PC-9 (cell line): ENCODE measurements around the gene ZWINT. TPM values are rescaled to one million over a fixed set of nuclear protein-coding genes. Genes with fewer than 3 reads are reported as not detected.

Experiments used
- BruUV-seq: library from RNA; stranded (reverse); fragments of 400-500 nt; replicated peaks from 2 replicates; lab custom pipeline; 2021; lab: Mats Ljungman, UMichigan
- CTCF ChIA-PET: fragments of 300-600 bp; sonication (Branson Sonifier 250); formaldehyde crosslinking; loops from one replicate; lab custom pipeline; 2022; ENCODE audit warnings: antibody characterized with exemption; lab: Charles Lee
- POLR2A ChIA-PET: fragments of 300-600 bp; sonication (Branson Sonifier 250); formaldehyde crosslinking; loops from one replicate; lab custom pipeline; 2022; ENCODE audit warnings: antibody characterized with exemption; ENCODE audit not compliant: unreplicated experiment; lab: Charles Lee
- DNase-seq, 2 experiments: peaks; one replicate each; pipeline versions ENCODE4 v3.0.0 to v3.0.0-alpha.2; 2015 to 2022; ENCODE audit warnings: mixed read lengths in 1 of 2
- H2AFZ ChIP-seq: fragments of 200-600 bp; sonication (generic); 2 replicates; pipeline ENCODE4 v1.8.1; 2017; ENCODE audit warnings: antibody characterized with exemption
- H3F3A ChIP-seq: fragments of 200-600 bp; sonication (generic); 2 replicates; pipeline ENCODE4 v1.8.1; 2017; ENCODE audit warnings: antibody characterized with exemption, mild to moderate bottlenecking, low read depth; ENCODE audit not compliant: insufficient read depth
- H3K27ac ChIP-seq: fragments of 200-600 bp; sonication (generic); 2 replicates; pipeline ENCODE4 v1.6.1; 2016; ENCODE audit warnings: mixed run types
- H3K27me3 ChIP-seq: fragments of 200-600 bp; sonication (generic); 2 replicates; pipeline ENCODE4 v1.6.1; 2016; ENCODE audit warnings: low read depth, mixed run types; ENCODE audit not compliant: insufficient read depth
- H3K36me3 ChIP-seq: fragments of 200-600 bp; sonication (generic); 2 replicates; pipeline ENCODE4 v1.6.1; 2016; ENCODE audit warnings: low read depth, mixed run types
- H3K4me1 ChIP-seq: fragments of 200-600 bp; sonication (generic); replicated peaks from 2 replicates; pipeline ENCODE4 v1.6.1; 2016; ENCODE audit warnings: mixed run types; ENCODE audit not compliant: insufficient read depth
- H3K4me2 ChIP-seq: fragments of 200-600 bp; sonication (generic); 2 replicates; pipeline ENCODE4 v1.6.1; 2017; ENCODE audit warnings: mixed run types
- H3K4me3 ChIP-seq: fragments of 200-600 bp; sonication (generic); 2 replicates; pipeline ENCODE4 v1.6.1; 2016; ENCODE audit warnings: mixed run types
- H3K79me2 ChIP-seq: fragments of 200-600 bp; sonication (generic); 2 replicates; pipeline ENCODE4 v1.6.1; 2017; ENCODE audit warnings: low read depth, mixed run types
- H3K9me2 ChIP-seq: fragments of 200-600 bp; sonication (generic); 2 replicates; pipeline ENCODE4 v1.8.1; 2017; ENCODE audit warnings: mild to moderate bottlenecking; ENCODE audit not compliant: insufficient read depth
- H3K9me3 ChIP-seq: fragments of 200-600 bp; sonication (generic); 2 replicates; pipeline ENCODE4 v1.8.1; 2016; ENCODE audit warnings: low read depth; ENCODE audit not compliant: insufficient read depth
- H4K20me1 ChIP-seq: fragments of 200-600 bp; sonication (generic); 2 replicates; pipeline ENCODE4 v1.8.1; 2017; ENCODE audit not compliant: insufficient read depth
- CTCF ChIP-seq: fragments of 200-600 bp; sonication (generic); conservative IDR thresholded peaks from 2 replicates; pipeline ENCODE4 v1.6.1; 2017; ENCODE audit warnings: mixed run types, antibody characterized with exemption, mild to moderate bottlenecking, moderate library complexity
- EZH2 ChIP-seq: fragments of 200-600 bp; sonication (generic); IDR thresholded peaks from 2 replicates; pipeline ENCODE4 v1.8.0; 2017; ENCODE audit warnings: antibody characterized with exemption, low read depth
- intact Hi-C: fragments of 100-400 bp; cut with micrococcal nuclease; formaldehyde crosslinking; loops from one replicate; pipeline ENCODE4 v1.10.0; 2022; ENCODE audit not compliant: unreplicated experiment
- total RNA-seq: library from RNA; stranded (reverse); gene quantifications from 2 replicates; pipeline ENCODE4 v1.2.3, GENCODE V29; 2021

The ZWINT gene
- total RNA-seq, 1 experiment from 2014 or later, result 102 TPM

GRCh38 chr10:56348101-56348500 lies 13.0 kb downstream of the ZWINT start:
- intact Hi-C loops, result no loop called here
- H3F3A ChIP-seq, result no peaks in the 10 kb centered on the region
- peaks cover 11% of the 10 kb centered on the region for H3K4me1 ChIP-seq
- ChIA-PET POLR2A (no interaction called here), CTCF (no interaction called here)
- no peaks in the 10 kb centered on the region for H3K36me3 ChIP-seq
- no TSS peak for BruUV-seq
- H4K20me1 ChIP-seq, result no peaks in the 10 kb centered on the region
- no peaks in the 10 kb centered on the region for H3K79me2 ChIP-seq
- no peak overlapping the region for H3K4me3 ChIP-seq
- H3K9me3 ChIP-seq, result no peaks in the 10 kb centered on the region; the same call in 1 of the 2 replicates
- no peaks in the 10 kb centered on the region for H3K27me3 ChIP-seq
- H3K4me2 ChIP-seq, result no peak overlapping the region
- TF ChIP-seq CTCF, result no peak
- H3K27ac ChIP-seq, result no peak overlapping the region
- H3K9me2 ChIP-seq, result no peaks in the 10 kb centered on the region
- no peak for DNase-seq
- 0 out of 2 replicates have a peak overlapping the region, but pooled peaks have one; percentile 12 for H2AFZ ChIP-seq

DNA sequence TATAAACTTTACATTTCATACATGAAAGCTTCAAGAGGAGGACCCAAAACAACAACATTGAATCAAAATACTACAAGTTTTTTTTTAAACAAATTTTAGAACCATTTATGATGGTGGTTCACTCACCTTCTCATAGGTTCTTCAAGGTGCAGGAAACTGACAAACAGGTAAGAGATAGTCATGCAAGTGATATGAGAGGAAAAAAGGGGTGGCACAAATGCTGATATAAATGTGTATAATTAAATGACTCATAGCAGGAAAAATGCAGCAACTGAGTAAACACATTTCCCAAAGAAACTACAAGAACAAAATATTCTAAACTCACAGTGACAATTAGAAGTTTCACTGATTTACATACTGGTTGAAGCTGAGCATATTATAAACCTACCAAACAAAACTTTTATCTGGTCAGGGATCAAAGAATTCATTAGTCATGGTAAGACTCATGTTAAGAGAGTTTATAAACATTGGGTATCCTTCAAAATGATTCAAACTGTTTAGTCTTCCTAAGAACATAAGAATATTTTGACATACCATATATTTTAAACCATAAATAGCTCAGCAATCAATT lies 14.1 kb downstream of the ZWINT start:
- TF ChIP-seq CTCF (no peak), EZH2 (no peak)
- Histone ChIP-seq H3F3A (no peaks in the 10 kb centered on the region), H3K9me2 (no peaks in the 10 kb centered on the region), H3K79me2 (no peaks in the 10 kb centered on the region), H3K9me3 (no peaks in the 10 kb centered on the region; the same call in 1 of the 2 replicates), H3K4me3 (no peak overlapping the region), H3K4me1 (peaks cover 11% of the 10 kb centered on the region), H3K36me3 (no peaks in the 10 kb centered on the region), H3K4me2 (0 out of 2 replicates have a peak overlapping the region, but pooled peaks have one; percentile 9), H2AFZ (no peak overlapping the region), H3K27me3 (no peaks in the 10 kb centered on the region), H4K20me1 (no peaks in the 10 kb centered on the region), H3K27ac (peak overlapping the region; percentile 11; the same call in 1 of the 2 replicates)
- DNase-seq, result peak in 1 of 2 experiments; percentile 62
- ChIA-PET POLR2A (no interaction called here), CTCF (no interaction called here)
- no TSS peak for BruUV-seq
- intact Hi-C loops, result no loop called here

DNA sequence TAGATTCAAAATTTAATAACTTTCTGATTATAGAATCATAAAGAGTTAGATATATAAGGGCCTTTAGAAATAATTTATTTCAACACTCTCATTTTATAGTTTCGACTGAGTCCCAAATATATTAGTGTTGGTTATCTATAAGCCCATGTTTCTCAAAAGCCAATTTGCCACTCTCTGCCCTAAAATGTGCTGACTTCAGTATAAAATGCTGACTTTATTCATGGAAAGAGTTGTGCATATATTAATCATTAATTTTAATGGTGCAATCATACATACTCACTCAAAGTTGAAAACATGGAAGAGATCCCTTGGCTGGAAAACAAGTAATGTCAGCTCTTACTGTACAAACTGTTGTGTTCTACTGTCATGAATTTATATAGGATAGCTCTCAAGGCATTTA lies 19.4 kb downstream of the ZWINT start:
- H3K36me3 ChIP-seq, result no peaks in the 10 kb centered on the region
- no peak overlapping the region for H3K4me2 ChIP-seq
- H4K20me1 ChIP-seq, result no peaks in the 10 kb centered on the region
- H3K4me3 ChIP-seq, result no peak overlapping the region
- H3F3A ChIP-seq, result no peaks in the 10 kb centered on the region
- no peak overlapping the region for H2AFZ ChIP-seq
- H3K27me3 ChIP-seq, result no peaks in the 10 kb centered on the region
- H3K9me2 ChIP-seq, result no peaks in the 10 kb centered on the region
- no TSS peak for BruUV-seq
- H3K27ac ChIP-seq, result no peak overlapping the region
- H3K4me1 ChIP-seq, result peaks cover 3% of the 10 kb centered on the region
- no peak for DNase-seq
- no peaks in the 10 kb centered on the region; the same call in 1 of the 2 replicates for H3K9me3 ChIP-seq
- H3K79me2 ChIP-seq, result no peaks in the 10 kb centered on the region
- POLR2A ChIA-PET, result no interaction called here
- intact Hi-C loops, result no loop called here
- CTCF ChIA-PET, result no interaction called here
- no peak for TF ChIP-seq EZH2
- TF ChIP-seq CTCF, result no peak
